Fibroblast of mammary gland (primary cell): Measurements from ENCODE around the gene RTEL1.
A peak's percentile ranks its signal among the peaks of the same experiment; 100 is the strongest.

Experiments used
- DNase-seq: peaks from one replicate; pipeline ENCODE4 v3.0.0-alpha.2; 2010; ENCODE audit warnings: low read depth
- H3K4me3 ChIP-seq: 2 replicates; pipeline ENCODE4 v1.5.1; 2011; ENCODE audit warnings: low read depth, mild to moderate bottlenecking, low read length, moderate library complexity; ENCODE audit not compliant: control insufficient read depth
- TF ChIP-seq, protein P1 (sequence below): conservative IDR thresholded peaks from 2 replicates; pipeline ENCODE4 v1.5.1; 2011; ENCODE audit warnings: low read depth, low read length, inconsistent platforms; ENCODE audit not compliant: control insufficient read depth, insufficient read depth

Gene RTEL1

DNA sequence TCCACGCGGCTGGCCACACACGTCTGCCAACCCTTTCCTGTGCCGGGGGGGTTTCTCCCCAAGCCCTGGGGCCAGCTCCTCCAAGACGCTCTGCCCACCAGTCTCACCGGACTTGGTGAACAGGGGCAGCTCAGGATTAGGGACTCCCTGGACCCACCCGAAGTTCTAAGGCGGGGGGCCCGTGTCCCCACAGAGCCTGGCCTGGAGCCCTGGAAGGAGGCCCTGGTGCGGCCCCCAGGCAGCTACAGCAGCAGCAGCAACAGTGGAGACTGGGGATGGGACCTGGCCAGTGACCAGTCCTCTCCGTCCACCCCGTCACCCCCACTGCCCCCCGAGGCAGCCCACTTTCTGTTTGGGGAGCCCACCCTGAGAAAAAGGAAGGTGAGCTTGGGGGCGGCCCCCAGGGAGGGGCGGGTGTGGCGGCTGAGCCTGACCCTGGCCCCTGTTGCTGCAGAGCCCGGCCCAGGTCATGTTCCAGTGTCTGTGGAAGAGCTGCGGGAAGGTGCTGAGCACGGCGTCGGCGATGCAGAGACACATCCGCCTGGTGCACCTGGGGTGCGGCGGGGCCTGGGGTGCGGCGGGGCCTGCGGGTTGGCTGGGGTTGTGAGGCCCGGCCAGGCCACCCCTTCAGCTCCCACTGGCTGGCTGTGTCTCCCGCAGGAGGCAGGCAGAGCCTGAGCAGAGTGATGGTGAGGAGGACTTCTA lies 83.7 kb downstream of the RTEL1 start:
- TF ChIP-seq, protein P1, sequence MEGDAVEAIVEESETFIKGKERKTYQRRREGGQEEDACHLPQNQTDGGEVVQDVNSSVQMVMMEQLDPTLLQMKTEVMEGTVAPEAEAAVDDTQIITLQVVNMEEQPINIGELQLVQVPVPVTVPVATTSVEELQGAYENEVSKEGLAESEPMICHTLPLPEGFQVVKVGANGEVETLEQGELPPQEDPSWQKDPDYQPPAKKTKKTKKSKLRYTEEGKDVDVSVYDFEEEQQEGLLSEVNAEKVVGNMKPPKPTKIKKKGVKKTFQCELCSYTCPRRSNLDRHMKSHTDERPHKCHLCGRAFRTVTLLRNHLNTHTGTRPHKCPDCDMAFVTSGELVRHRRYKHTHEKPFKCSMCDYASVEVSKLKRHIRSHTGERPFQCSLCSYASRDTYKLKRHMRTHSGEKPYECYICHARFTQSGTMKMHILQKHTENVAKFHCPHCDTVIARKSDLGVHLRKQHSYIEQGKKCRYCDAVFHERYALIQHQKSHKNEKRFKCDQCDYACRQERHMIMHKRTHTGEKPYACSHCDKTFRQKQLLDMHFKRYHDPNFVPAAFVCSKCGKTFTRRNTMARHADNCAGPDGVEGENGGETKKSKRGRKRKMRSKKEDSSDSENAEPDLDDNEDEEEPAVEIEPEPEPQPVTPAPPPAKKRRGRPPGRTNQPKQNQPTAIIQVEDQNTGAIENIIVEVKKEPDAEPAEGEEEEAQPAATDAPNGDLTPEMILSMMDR, result no peak
- peak overlapping the region; percentile 60 for H3K4me3 ChIP-seq
- no peak for DNase-seq

DNA sequence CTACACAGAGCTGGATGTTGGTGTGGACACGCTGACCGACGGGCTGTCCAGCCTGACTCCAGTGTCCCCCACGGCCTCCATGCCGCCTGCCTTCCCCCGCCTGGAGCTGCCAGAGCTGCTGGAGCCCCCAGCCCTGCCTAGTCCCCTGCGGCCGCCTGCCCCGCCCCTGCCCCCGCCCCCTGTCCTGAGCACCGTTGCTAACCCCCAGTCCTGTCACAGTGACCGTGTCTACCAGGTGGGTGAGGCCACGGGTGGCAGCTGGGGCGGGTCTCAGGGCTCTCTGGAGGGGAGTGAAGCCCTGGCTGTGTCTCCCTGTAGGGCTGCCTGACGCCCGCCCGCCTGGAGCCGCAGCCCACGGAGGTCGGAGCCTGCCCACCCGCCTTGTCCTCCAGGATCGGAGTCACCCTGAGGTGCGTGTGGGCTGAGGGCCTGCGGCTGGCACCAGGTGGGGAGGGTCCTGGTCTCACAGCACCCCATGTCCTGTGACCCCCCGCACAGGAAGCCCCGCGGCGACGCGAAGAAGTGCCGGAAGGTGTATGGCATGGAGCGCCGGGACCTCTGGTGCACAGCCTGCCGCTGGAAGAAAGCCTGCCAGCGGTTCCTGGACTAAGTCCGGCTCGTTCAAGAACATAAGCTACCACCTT lies 84.4 kb downstream of the RTEL1 start:
- TF ChIP-seq, protein P1, result no peak
- DNase-seq, result no peak
- H3K4me3 ChIP-seq, result no peak overlapping the region

DNA sequence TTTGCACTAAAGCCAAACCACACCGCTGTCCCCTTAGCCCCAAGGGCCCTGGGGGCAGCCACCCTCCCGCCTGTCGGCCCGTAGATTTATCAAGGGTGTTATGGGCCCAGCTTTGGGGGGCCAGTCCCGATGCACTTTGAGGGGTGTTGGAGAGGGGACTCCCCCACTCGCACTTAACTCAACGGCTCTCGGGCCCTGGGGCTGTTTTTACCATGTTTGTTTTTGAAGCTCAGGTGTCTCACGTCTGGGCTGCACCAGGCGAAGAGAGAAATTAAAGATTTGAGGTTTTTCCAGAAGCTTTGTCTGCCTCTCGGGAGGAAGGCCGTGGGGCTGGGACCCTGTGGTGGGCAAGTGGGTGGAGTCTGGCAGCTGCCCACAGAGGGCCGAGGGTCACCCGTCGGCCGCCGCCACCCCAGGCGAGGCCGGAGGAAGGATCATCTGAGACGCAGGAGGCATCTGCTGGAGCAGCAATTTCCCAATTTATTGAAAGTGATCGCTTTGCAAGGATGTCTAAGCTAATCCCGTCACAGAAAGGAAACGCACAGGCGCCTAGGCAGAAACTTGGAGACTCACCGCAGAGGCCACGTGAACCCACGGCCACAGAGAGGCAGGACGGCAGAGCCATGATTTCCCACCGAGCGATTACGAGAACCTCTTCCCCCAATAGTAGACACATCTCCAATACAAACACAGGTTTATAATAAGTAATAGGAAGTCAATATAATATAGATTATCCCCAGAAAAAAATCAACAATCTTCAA lies 85.3 kb downstream of the RTEL1 start:
- DNase-seq, result no peak
- no peak overlapping the region for H3K4me3 ChIP-seq
- TF ChIP-seq, protein P1, result no peak

DNA sequence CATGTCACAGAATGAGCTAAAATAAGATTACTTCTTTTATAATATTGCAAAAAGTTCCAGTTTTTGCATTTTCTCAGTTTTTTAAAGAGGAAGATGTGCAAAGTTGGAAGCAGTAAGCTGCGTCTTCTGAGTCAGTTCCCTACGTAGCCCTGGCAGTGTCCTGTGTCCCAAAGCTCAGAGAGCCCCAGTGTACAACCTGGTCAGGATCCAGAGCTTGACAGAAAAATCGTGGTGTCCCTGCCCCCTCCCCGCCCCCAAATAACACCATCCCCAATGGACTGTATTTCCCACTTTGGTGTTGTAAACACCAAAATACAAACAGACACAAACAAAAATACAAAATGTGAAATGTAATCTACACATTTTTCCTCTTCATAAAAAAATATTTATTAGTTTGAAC lies 86.0 kb downstream of the RTEL1 start:
- DNase-seq, result no peak
- TF ChIP-seq, protein P1, result no peak
- H3K4me3 ChIP-seq, result no peak overlapping the region

DNA sequence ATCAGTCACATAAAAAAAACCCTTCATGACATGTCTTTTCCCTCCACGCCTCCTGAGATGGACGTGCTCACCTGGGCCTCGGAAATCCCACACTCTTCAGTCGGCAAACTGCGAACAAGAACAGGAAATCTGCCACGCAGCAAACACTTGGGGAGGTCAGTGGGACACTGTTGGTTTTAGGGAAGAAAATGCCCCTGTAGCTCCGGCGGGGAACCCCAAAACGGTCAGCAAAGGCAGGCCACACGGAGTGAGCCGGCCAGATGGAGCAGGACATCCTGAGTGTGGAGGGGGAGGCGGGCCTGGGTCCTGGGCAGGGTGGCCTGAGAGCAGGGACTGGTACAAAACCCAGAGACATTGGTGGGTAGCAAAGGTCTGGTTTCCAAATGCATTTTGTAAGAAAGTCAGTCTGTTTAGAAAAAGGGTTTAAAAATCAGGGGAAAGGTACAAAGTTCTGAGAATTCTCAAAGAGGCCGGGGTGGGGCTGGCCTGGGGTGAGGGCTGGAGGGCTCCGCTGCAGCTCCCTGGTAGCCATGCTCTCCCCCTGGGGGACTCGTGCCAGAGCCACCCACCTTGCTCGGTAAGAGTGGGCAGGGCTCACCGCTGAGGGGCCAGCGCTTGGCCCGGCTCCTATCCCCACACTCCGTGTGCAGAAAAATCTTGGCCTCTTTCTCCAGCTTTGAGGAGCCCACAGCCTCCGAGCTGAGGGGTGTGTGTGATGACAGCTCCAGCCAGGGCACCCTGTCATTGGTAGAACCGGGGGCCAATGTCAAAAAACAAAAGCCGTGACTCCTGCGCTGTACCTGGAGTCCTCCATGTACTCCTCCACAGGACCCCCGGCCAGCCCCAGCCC lies 86.7 kb downstream of the RTEL1 start:
- DNase-seq, result no peak
- TF ChIP-seq, protein P1, result no peak
- H3K4me3 ChIP-seq, result no peak overlapping the region

DNA sequence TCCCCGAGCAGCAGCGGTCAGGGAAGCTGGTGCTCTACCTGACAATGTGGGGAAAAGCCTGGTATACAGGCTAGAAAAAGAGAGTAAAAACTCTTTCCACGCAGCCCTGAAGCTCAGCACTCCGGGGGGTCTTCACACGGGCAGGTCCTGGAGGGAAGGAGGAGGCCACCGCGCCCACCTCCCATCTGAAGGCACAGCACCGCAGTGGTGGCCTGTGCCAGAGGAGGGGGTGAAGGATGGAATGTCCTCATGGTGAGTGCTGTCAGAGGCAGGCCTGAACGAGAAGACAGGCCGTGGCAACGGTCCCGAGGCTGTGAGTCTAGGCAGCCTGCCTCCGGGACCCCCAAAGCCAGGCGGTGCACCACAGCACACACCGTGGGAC lies 87.3 kb downstream of the RTEL1 start:
- no peak overlapping the region for H3K4me3 ChIP-seq
- TF ChIP-seq, protein P1, result no peak
- no peak for DNase-seq
